Activated naive CD8-positive, alpha-beta T cell treated with anti-CD3 and anti-CD28 coated beads, Interleukin-2, amount 10 ng/mL, durations not matched to agents 7 days and 5 days (primary cell): Measurements from ENCODE around the gene HERC2. TPM values are rescaled to one million over a fixed set of nuclear protein-coding genes. Genes with fewer than 3 reads are reported as not detected.
A peak's percentile ranks its signal among the peaks of the same experiment; 100 is the strongest.
"Not testable (repeated sequence)": the region's sequence is repeated elsewhere in the genome, so short reads cannot be mapped to it uniquely, and the experiment has no call there.

ENCODE experiments used
- ATAC-seq: fragments of 150-1000 bp; cut with Tn5 transposase; one replicate; pipeline ENCODE4 v1.10.0; 2021; ENCODE audit warnings: low read depth, moderate library complexity
- POLR2A ChIA-PET: fragments of 350-600 bp; sonication (Branson Sonifier 250); formaldehyde crosslinking; loops from one replicate; lab custom pipeline; 2021; ENCODE audit warnings: antibody characterized with exemption; lab: Charles Lee
- DNase-seq: peaks from one replicate; pipeline ENCODE4 v3.0.0; 2021
- H3K27ac Mint-ChIP-seq: one replicate; pipeline ENCODE4 v1.8.0; 2022; ENCODE audit warnings: mild to moderate bottlenecking, mixed read lengths
- H3K27me3 Mint-ChIP-seq: one replicate; pipeline ENCODE4 v1.8.0; 2022; ENCODE audit warnings: mild to moderate bottlenecking, moderate library complexity, mixed read lengths
- H3K36me3 Mint-ChIP-seq: one replicate; pipeline ENCODE4 v1.8.0; 2021; ENCODE audit warnings: mild to moderate bottlenecking, mixed read lengths
- H3K4me1 Mint-ChIP-seq: one replicate; pipeline ENCODE4 v1.8.0; 2021; ENCODE audit warnings: mixed read lengths
- H3K4me3 Mint-ChIP-seq: one replicate; pipeline ENCODE4 v1.8.0; 2022; ENCODE audit warnings: mild to moderate bottlenecking, moderate library complexity, mixed read lengths
- H3K9me3 Mint-ChIP-seq: one replicate; pipeline ENCODE4 v1.8.0; 2021; ENCODE audit warnings: mixed read lengths
- total RNA-seq, 2 experiments: library from RNA; stranded (reverse); gene quantifications; one replicate each; pipeline ENCODE4 v1.2.3, GENCODE V29; 2021

The HERC2 gene
- total RNA-seq, 2 experiments from 2014 or later = 43.0 to 47.0 TPM

GRCh38 chr15:28265334-28266019 lies 56.5 kb downstream of the HERC2 start:
- Mint-ChIP-seq H3K27ac (no peak overlapping the region), H3K36me3 (peaks cover 23% of the 10 kb centered on the region), H3K4me3 (no peak overlapping the region)

GRCh38 chr15:28264166-28264565 lies 57.8 kb downstream of the HERC2 start:
- Mint-ChIP-seq H3K4me3 (no peak overlapping the region), H3K4me1 (peaks cover 4% of the 10 kb centered on the region), H3K36me3 (peaks cover 22% of the 10 kb centered on the region), H3K27me3 (no peaks in the 10 kb centered on the region), H3K27ac (no peak overlapping the region), H3K9me3 (no peaks in the 10 kb centered on the region)
- POLR2A ChIA-PET = no interaction called here
- no peak for DNase-seq
- no peak for ATAC-seq

More at GRCh38 chr15:28265334-28266019, 56.5 kb downstream of the HERC2 start:
- DNase-seq (no peak), ATAC-seq (no peak)
- Mint-ChIP-seq H3K27me3 (no peaks in the 10 kb centered on the region), H3K4me1 (peaks cover 4% of the 10 kb centered on the region), H3K9me3 (no peaks in the 10 kb centered on the region)
- POLR2A ChIA-PET = no interaction called here

GRCh38 chr15:28262438-28262837 lies 59.5 kb downstream of the HERC2 start:
- Mint-ChIP-seq H3K4me3 (no peak overlapping the region), H3K27ac (no peak overlapping the region), H3K36me3 (peaks cover 19% of the 10 kb centered on the region), H3K4me1 (peaks cover 4% of the 10 kb centered on the region), H3K9me3 (no peaks in the 10 kb centered on the region), H3K27me3 (no peaks in the 10 kb centered on the region)
- ATAC-seq (no peak), DNase-seq (no peak)
- POLR2A ChIA-PET = no interaction called here

GRCh38 chr15:28260722-28261121 lies 61.3 kb downstream of the HERC2 start:
- no peak for ATAC-seq
- Mint-ChIP-seq H3K9me3 (no peaks in the 10 kb centered on the region), H3K36me3 (peaks cover 15% of the 10 kb centered on the region), H3K27me3 (no peaks in the 10 kb centered on the region), H3K4me3 (no peak overlapping the region), H3K27ac (no peak overlapping the region), H3K4me1 (peaks cover 4% of the 10 kb centered on the region)
- POLR2A ChIA-PET = no interaction called here
- no peak for DNase-seq

GRCh38 chr15:28260317-28260716 lies 61.7 kb downstream of the HERC2 start:
- Mint-ChIP-seq H3K9me3 (no peaks in the 10 kb centered on the region), H3K4me3 (no peak overlapping the region), H3K36me3 (peaks cover 18% of the 10 kb centered on the region), H3K27me3 (no peaks in the 10 kb centered on the region), H3K27ac (peak overlapping the region; percentile 22), H3K4me1 (peaks cover 4% of the 10 kb centered on the region)
- POLR2A ChIA-PET = no interaction called here
- no peak for DNase-seq
- no peak for ATAC-seq

GRCh38 chr15:28255965-28256364 lies 66.0 kb downstream of the HERC2 start:
- DNase-seq (no peak), ATAC-seq (no peak)
- Mint-ChIP-seq H3K4me3 (no peak overlapping the region), H3K4me1 (peaks cover 4% of the 10 kb centered on the region), H3K9me3 (no peaks in the 10 kb centered on the region), H3K27me3 (no peaks in the 10 kb centered on the region), H3K27ac (no peak overlapping the region), H3K36me3 (peaks cover 35% of the 10 kb centered on the region)
- POLR2A ChIA-PET = no interaction called here

- no peak overlapping the region for H3K4me3 Mint-ChIP-seq
- no peak overlapping the region for H3K27ac Mint-ChIP-seq
- peaks cover 44% of the 10 kb centered on the region for H3K36me3 Mint-ChIP-seq
- no peaks in the 10 kb centered on the region for H3K27me3 Mint-ChIP-seq
- no peak for DNase-seq
- no peak for ATAC-seq
- H3K9me3 Mint-ChIP-seq = no peaks in the 10 kb centered on the region
- POLR2A ChIA-PET = no interaction called here
- no peaks in the 10 kb centered on the region for H3K4me1 Mint-ChIP-seq
Measured at GRCh38 chr15:28252831-28253230, 69.1 kb downstream of the HERC2 start.

GRCh38 chr15:28246605-28247004 lies 75.4 kb downstream of the HERC2 start:
- POLR2A ChIA-PET = no interaction called here
- Mint-ChIP-seq H3K4me3 (no peak overlapping the region), H3K4me1 (no peaks in the 10 kb centered on the region), H3K27me3 (no peaks in the 10 kb centered on the region), H3K27ac (no peak overlapping the region), H3K36me3 (peaks cover 47% of the 10 kb centered on the region), H3K9me3 (no peaks in the 10 kb centered on the region)
- ATAC-seq = no peak
- DNase-seq = no peak

GRCh38 chr15:28243901-28244300 lies 78.1 kb downstream of the HERC2 start:
- H3K36me3 Mint-ChIP-seq = peaks cover 42% of the 10 kb centered on the region
- POLR2A ChIA-PET = no interaction called here
- no peaks in the 10 kb centered on the region for H3K9me3 Mint-ChIP-seq
- no peaks in the 10 kb centered on the region for H3K27me3 Mint-ChIP-seq
- no peak overlapping the region for H3K27ac Mint-ChIP-seq
- ATAC-seq (no peak), DNase-seq (no peak)
- H3K4me1 Mint-ChIP-seq = no peaks in the 10 kb centered on the region
- H3K4me3 Mint-ChIP-seq = no peak overlapping the region

- peaks cover 41% of the 10 kb centered on the region for H3K36me3 Mint-ChIP-seq
- H3K27ac Mint-ChIP-seq = no peak overlapping the region
- H3K4me3 Mint-ChIP-seq = no peak overlapping the region
Measured at GRCh38 chr15:28243399-28243798, 78.6 kb downstream of the HERC2 start.

GRCh38 chr15:28238296-28238695 lies 83.7 kb downstream of the HERC2 start:
- H3K36me3 Mint-ChIP-seq = peaks cover 16% of the 10 kb centered on the region
- not testable (repeated sequence) for H3K4me3 Mint-ChIP-seq

More at GRCh38 chr15:28243399-28243798, 78.6 kb downstream of the HERC2 start:
- Mint-ChIP-seq H3K27me3 (no peaks in the 10 kb centered on the region), H3K9me3 (no peaks in the 10 kb centered on the region), H3K4me1 (peaks cover 2% of the 10 kb centered on the region)
- POLR2A ChIA-PET = no interaction called here
- ATAC-seq (no peak), DNase-seq (no peak)

GRCh38 chr15:28231743-28232142 lies 90.2 kb downstream of the HERC2 start:
- DNase-seq, H3K4me3 Mint-ChIP-seq, H3K27ac Mint-ChIP-seq, H3K27me3 Mint-ChIP-seq, H3K36me3 Mint-ChIP-seq, ATAC-seq, POLR2A ChIA-PET, H3K9me3 Mint-ChIP-seq, H3K4me1 Mint-ChIP-seq: not testable (repeated sequence)

More at GRCh38 chr15:28238296-28238695, 83.7 kb downstream of the HERC2 start:
- POLR2A ChIA-PET, H3K27me3 Mint-ChIP-seq, H3K9me3 Mint-ChIP-seq, DNase-seq, H3K4me1 Mint-ChIP-seq, ATAC-seq, H3K27ac Mint-ChIP-seq: not testable (repeated sequence)

- H3K27me3 Mint-ChIP-seq, H3K36me3 Mint-ChIP-seq, H3K9me3 Mint-ChIP-seq, ATAC-seq, DNase-seq, POLR2A ChIA-PET, H3K4me3 Mint-ChIP-seq, H3K27ac Mint-ChIP-seq, H3K4me1 Mint-ChIP-seq: not testable (repeated sequence)
Measured at GRCh38 chr15:28231336-28231735, 90.6 kb downstream of the HERC2 start.

GRCh38 chr15:28228990-28229640 lies 92.9 kb downstream of the HERC2 start:
- ATAC-seq, H3K27ac Mint-ChIP-seq, H3K9me3 Mint-ChIP-seq, DNase-seq, H3K4me3 Mint-ChIP-seq, H3K27me3 Mint-ChIP-seq, H3K4me1 Mint-ChIP-seq, POLR2A ChIA-PET: not testable (repeated sequence)
- H3K36me3 Mint-ChIP-seq = peaks cover 17% of the 10 kb centered on the region
